Fibroblast of lung (primary cell): Measurements from ENCODE around the gene VAPB. TPM values are rescaled to one million over a fixed set of nuclear protein-coding genes. Genes with fewer than 3 reads are reported as not detected.

ENCODE experiments used
- DNase-seq, 2 donors: peaks; one replicate each; pipeline versions ENCODE4 v3.0.0 to v3.0.0-alpha.2; 2010; ENCODE audit warnings: low read depth in 2 of 2
- H2AFZ ChIP-seq: 2 replicates; pipeline ENCODE4 v1.5.1; 2012; ENCODE audit warnings: low read length, control low read depth, inconsistent platforms
- H3K27ac ChIP-seq: 2 replicates; pipeline ENCODE4 v1.5.1; 2011; ENCODE audit warnings: low read length, control low read depth; ENCODE audit not compliant: insufficient read depth
- H3K27me3 ChIP-seq: 2 replicates; pipeline ENCODE4 v1.5.1; 2011; ENCODE audit warnings: mild to moderate bottlenecking, low read length; ENCODE audit not compliant: control insufficient read depth, insufficient read depth
- H3K36me3 ChIP-seq: 2 replicates; pipeline ENCODE4 v1.5.1; 2011; ENCODE audit warnings: low read length; ENCODE audit not compliant: control insufficient read depth, insufficient read depth
- H3K4me1 ChIP-seq: 2 replicates; pipeline ENCODE4 v1.5.1; 2011; ENCODE audit warnings: low read length; ENCODE audit not compliant: control insufficient read depth, insufficient read depth; ENCODE audit errors: extremely low read depth
- H3K4me2 ChIP-seq: 2 replicates; pipeline ENCODE4 v1.5.1; 2011; ENCODE audit warnings: low read length, control low read depth; ENCODE audit not compliant: insufficient read depth; ENCODE audit errors: extremely low read depth
- H3K4me3 ChIP-seq, 4 experiments: fragments of 200-600 bp in 1 of 4; sonication (generic) in 1 of 4; replicated peaks in 1 of 4; 2 replicates each; pipeline ENCODE4 v1.5.1; 2011 to 2016; ENCODE audit warnings: low read length in 4 of 4, low read depth in 3 of 4, mild to moderate bottlenecking in 3 of 4, control low read depth in 2 of 4, inconsistent platforms in 1 of 4, mixed read lengths in 1 of 4; ENCODE audit not compliant: insufficient read depth in 1 of 4; ENCODE audit errors: control extremely low read depth in 1 of 4
- H3K79me2 ChIP-seq: 2 replicates; pipeline ENCODE4 v1.5.1; 2012; ENCODE audit warnings: mild to moderate bottlenecking, low read length, inconsistent platforms; ENCODE audit not compliant: control insufficient read depth, insufficient read depth
- H3K9ac ChIP-seq: 2 replicates; pipeline ENCODE4 v1.5.1; 2011; ENCODE audit warnings: mild to moderate bottlenecking, low read length, control low read depth; ENCODE audit not compliant: insufficient read depth
- H3K9me3 ChIP-seq: 2 replicates; pipeline ENCODE4 v1.5.1; 2012; ENCODE audit warnings: low read depth, low read length; ENCODE audit not compliant: control insufficient read depth, insufficient read depth
- H4K20me1 ChIP-seq: 2 replicates; pipeline ENCODE4 v1.5.1; 2011; ENCODE audit warnings: low read length; ENCODE audit not compliant: control insufficient read depth, insufficient read depth; ENCODE audit errors: extremely low read depth
- CTCF ChIP-seq, 2 donors: IDR thresholded peaks in 1 of 2; conservative IDR thresholded peaks in 1 of 2; 1 replicate in 1 of 2; 2 replicates in 1 of 2; pipeline ENCODE4 v1.5.1; 2011 to 2012; ENCODE audit warnings: low read length in 2 of 2, control low read depth in 1 of 2, inconsistent platforms in 1 of 2, low read depth in 1 of 2, mild to moderate bottlenecking in 1 of 2
- EZH2 ChIP-seq: IDR thresholded peaks from 2 replicates; pipeline ENCODE4 v1.5.1; 2012; ENCODE audit warnings: low read length, control low read depth, mild to moderate bottlenecking; ENCODE audit errors: missing control alignments
- polyA plus RNA-seq, 2 donors: library from polyadenylated mRNA; depleted of rRNA in 1 of 2; stranded (reverse) in 1 of 2; unstranded in 1 of 2; fragments of >200 nt; gene quantifications; 2 replicates each; pipeline ENCODE4 v1.2.1, GENCODE V29; 2011 to 2012; ENCODE audit warnings: missing spikeins in 1 of 2
- total RNA-seq: library from RNA; depleted of rRNA; stranded (reverse); fragments of >200 nt; gene quantifications from 2 replicates; pipeline ENCODE4 v1.2.1, GENCODE V29; 2014

The VAPB gene
- total and polyA plus RNA-seq, 2 donors (not counting 1 experiment from before 2014, with no cell fraction given) = 13.0 to 43.7 TPM

- Histone ChIP-seq H3K4me2 (no peak overlapping the region), H2AFZ (no peak overlapping the region), H3K79me2 (peaks cover 93% of the 10 kb centered on the region), H3K4me3 (no peak overlapping the region), H3K27ac (no peak overlapping the region), H3K9me3 (no peaks in the 10 kb centered on the region), H3K36me3 (no peaks in the 10 kb centered on the region), H3K4me1 (peaks cover 2% of the 10 kb centered on the region), H4K20me1 (peaks cover 2% of the 10 kb centered on the region), H3K9ac (no peak overlapping the region), H3K27me3 (no peaks in the 10 kb centered on the region)
- no peak for DNase-seq
- TF ChIP-seq CTCF (conservative IDR thresholded peaks at IDR 0.05 in 1 of 2, IDR thresholded peaks at IDR 0.05 in 1 of 2; ENCODE audit: low read depth in 1 of 2, low read length in 2 of 2) (no peak), EZH2 (no peak)
Observed at GRCh38 chr20:58402305-58402704, 13.3 kb downstream of the VAPB start.

- peaks cover 93% of the 10 kb centered on the region for H3K79me2 ChIP-seq
- no peak overlapping the region for H3K4me3 ChIP-seq
- H3K4me2 ChIP-seq = no peak overlapping the region
- no peaks in the 10 kb centered on the region for H3K27me3 ChIP-seq
- no peak for DNase-seq
- H3K36me3 ChIP-seq = no peaks in the 10 kb centered on the region
- H3K9me3 ChIP-seq = no peaks in the 10 kb centered on the region
- TF ChIP-seq EZH2 (no peak), CTCF (conservative IDR thresholded peaks at IDR 0.05 in 1 of 2, IDR thresholded peaks at IDR 0.05 in 1 of 2; ENCODE audit: low read depth in 1 of 2, low read length in 2 of 2) (no peak)
- H2AFZ ChIP-seq = no peak overlapping the region
- H4K20me1 ChIP-seq = peaks cover 2% of the 10 kb centered on the region
- H3K4me1 ChIP-seq = peaks cover 2% of the 10 kb centered on the region
- H3K27ac ChIP-seq = no peak overlapping the region
- H3K9ac ChIP-seq = no peak overlapping the region
Observed at GRCh38 chr20:58402827-58403226, 13.8 kb downstream of the VAPB start.

- H3K36me3 ChIP-seq = no peaks in the 10 kb centered on the region
- DNase-seq = no peak
- H3K4me1 ChIP-seq = peaks cover 2% of the 10 kb centered on the region
- H4K20me1 ChIP-seq = peaks cover 4% of the 10 kb centered on the region
- TF ChIP-seq CTCF (conservative IDR thresholded peaks at IDR 0.05 in 1 of 2, IDR thresholded peaks at IDR 0.05 in 1 of 2; ENCODE audit: low read depth in 1 of 2, low read length in 2 of 2) = no peak
- no peak for TF ChIP-seq EZH2
- H3K79me2 ChIP-seq = peaks cover 93% of the 10 kb centered on the region
- H3K9ac ChIP-seq = no peak overlapping the region
- no peak overlapping the region for H3K4me2 ChIP-seq
- no peaks in the 10 kb centered on the region for H3K9me3 ChIP-seq
- no peak overlapping the region for H2AFZ ChIP-seq
- no peak overlapping the region for H3K4me3 ChIP-seq
- H3K27ac ChIP-seq = no peak overlapping the region
- no peaks in the 10 kb centered on the region for H3K27me3 ChIP-seq
Observed at GRCh38 chr20:58403272-58403671, 14.2 kb downstream of the VAPB start.
